Renal cortex interstitium (tissue), 11 donors: Measurements from ENCODE around the gene AHRR. TPM values are rescaled to one million over a fixed set of nuclear protein-coding genes. Genes with fewer than 3 reads are reported as not detected.
"Not testable (repeated sequence)": the region's sequence is repeated elsewhere in the genome, so short reads cannot be mapped to it uniquely, and the experiment has no call there.

Experiments used
- DNase-seq, 11 donors: peaks; one replicate each; pipeline ENCODE4 v3.0.0-alpha.2; 2013; ENCODE audit warnings: low read depth in 9 of 11, low spot score in 4 of 11; ENCODE audit errors: extremely low read depth in 1 of 11
- polyA plus RNA-seq, 3 donors: library from polyadenylated mRNA; unstranded; fragments of 120-200 nt; gene quantifications; one replicate each; pipeline ENCODE4 v1.2.1, GENCODE V29; 2013; ENCODE audit not compliant: insufficient read length in 3 of 3

Gene AHRR
- polyA plus RNA-seq, 3 donors: 2.4 to 3.2 (median 3.1) TPM

- no peak for DNase-seq
These were observed 162.1 kb downstream of the AHRR start for GRCh38 chr5:483434-484140.

- DNase-seq: no peak
These were observed 163.0 kb downstream of the AHRR start for GRCh38 chr5:484556-484955.

- DNase-seq: no peak
These were observed 163.8 kb downstream of the AHRR start for GRCh38 chr5:485113-485945.

- DNase-seq: no peak
These were observed 164.5 kb downstream of the AHRR start for GRCh38 chr5:485946-486491.

- not testable (repeated sequence) for DNase-seq
These were observed 165.1 kb downstream of the AHRR start for GRCh38 chr5:486597-486996.

Other genes starting within 250 kb of the AHRR start
- 10 to 100 TPM; 11.0 to 16.6 (median 14.6) TPM for gene PLEKHG4B, start 229.5 kb upstream of the AHRR start, polyA plus RNA-seq
- gene LRRC14B, start 130.2 kb upstream of the AHRR start, polyA plus RNA-seq: under 1 TPM in 1 of 3 donors, not detected in 2; 0.13 TPM
- gene CCDC127, start 103.6 kb upstream of the AHRR start, polyA plus RNA-seq: 10 to 100 TPM; 14.0 to 18.9 (median 18.5) TPM
- 100 to 1,000 TPM; 130 to 150 (median 148) TPM for gene SDHA, start 103.4 kb upstream of the AHRR start, polyA plus RNA-seq
- gene PDCD6, start 50.1 kb upstream of the AHRR start, polyA plus RNA-seq: 100 to 1,000 TPM; 127 to 135 (median 133) TPM
- gene EXOC3, start 121.5 kb downstream of the AHRR start, polyA plus RNA-seq: 10 to 100 TPM; 47.2 to 74.3 (median 58.4) TPM
- 10 to 100 TPM; 42.2 to 47.4 (median 42.9) TPM for gene SLC9A3, start 202.7 kb downstream of the AHRR start, polyA plus RNA-seq